ENCODE results near the gene CNNM3. TPM values are rescaled to one million over a fixed set of nuclear protein-coding genes. Genes with fewer than 3 reads are reported as not detected.
"Not testable (repeated sequence)": the region's sequence is repeated elsewhere in the genome, so short reads cannot be mapped to it uniquely, and the experiment has no call there.

Gene CNNM3
- total and polyA plus RNA-seq, 4 donors = 7.2 to 31.4 (median 14.6) TPM

DNA sequence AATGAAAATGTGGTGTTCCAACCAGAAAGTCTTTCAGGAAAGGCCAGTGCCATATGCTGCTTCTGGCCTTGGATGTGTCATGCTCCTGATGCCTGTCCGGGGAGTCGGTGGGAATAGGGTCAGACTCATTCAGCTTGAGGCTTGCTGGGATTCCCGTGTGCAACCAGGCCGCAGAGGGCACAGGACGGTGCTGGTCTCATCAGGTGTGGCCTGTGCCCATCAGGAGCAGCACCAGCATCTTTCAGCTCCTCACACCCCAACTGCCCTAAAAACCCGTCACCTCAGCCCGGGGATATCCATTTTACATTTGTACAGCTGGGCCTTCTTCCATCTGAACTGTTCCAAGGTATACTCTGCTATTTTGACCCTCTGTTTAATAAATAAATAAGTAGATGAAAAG, 13.3 kb upstream of the CNNM3 start:
- peaks cover 0 to 8% (median 3%) of the 10 kb centered on the region in 5 donors for H3K4me1 ChIP-seq (ENCODE audit: control insufficient read depth in 5 of 5, insufficient read depth in 5 of 5, low read length in 5 of 5)
- ATAC-seq (ENCODE audit: insufficient read depth, low FRiP score) (no peak), DNase-seq (no peak)
- TF ChIP-seq, protein P1, sequence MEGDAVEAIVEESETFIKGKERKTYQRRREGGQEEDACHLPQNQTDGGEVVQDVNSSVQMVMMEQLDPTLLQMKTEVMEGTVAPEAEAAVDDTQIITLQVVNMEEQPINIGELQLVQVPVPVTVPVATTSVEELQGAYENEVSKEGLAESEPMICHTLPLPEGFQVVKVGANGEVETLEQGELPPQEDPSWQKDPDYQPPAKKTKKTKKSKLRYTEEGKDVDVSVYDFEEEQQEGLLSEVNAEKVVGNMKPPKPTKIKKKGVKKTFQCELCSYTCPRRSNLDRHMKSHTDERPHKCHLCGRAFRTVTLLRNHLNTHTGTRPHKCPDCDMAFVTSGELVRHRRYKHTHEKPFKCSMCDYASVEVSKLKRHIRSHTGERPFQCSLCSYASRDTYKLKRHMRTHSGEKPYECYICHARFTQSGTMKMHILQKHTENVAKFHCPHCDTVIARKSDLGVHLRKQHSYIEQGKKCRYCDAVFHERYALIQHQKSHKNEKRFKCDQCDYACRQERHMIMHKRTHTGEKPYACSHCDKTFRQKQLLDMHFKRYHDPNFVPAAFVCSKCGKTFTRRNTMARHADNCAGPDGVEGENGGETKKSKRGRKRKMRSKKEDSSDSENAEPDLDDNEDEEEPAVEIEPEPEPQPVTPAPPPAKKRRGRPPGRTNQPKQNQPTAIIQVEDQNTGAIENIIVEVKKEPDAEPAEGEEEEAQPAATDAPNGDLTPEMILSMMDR (IDR thresholded peaks at IDR 0.05; ENCODE audit: control extremely low read depth, extremely low read depth) = no peak
- H3K9me3 ChIP-seq (ENCODE audit: control insufficient read depth in 4 of 4, insufficient read depth in 3 of 4, low read length in 3 of 4) = no peaks in the 10 kb centered on the region
- WGBS, 2 donors = 95 to 97% methylated on average over 7 of the region's 7 CpGs
- H3K27ac ChIP-seq (ENCODE audit: low read depth in 1 of 2, low read length in 1 of 2) = no peak overlapping the region
- peaks cover 0 to 19% (median 9%) of the 10 kb centered on the region in 4 donors for H3K36me3 ChIP-seq (ENCODE audit: control insufficient read depth in 4 of 4, insufficient read depth in 4 of 4, low read length in 4 of 4)
- no peak overlapping the region for H3K4me3 ChIP-seq
- H3K9ac ChIP-seq (ENCODE audit: insufficient read depth in 1 of 2, low read length in 2 of 2) = no peak overlapping the region
- H3K27me3 ChIP-seq (ENCODE audit: control insufficient read depth in 3 of 3, insufficient read depth in 3 of 3, low read length in 2 of 3) = no peaks in the 10 kb centered on the region

DNA sequence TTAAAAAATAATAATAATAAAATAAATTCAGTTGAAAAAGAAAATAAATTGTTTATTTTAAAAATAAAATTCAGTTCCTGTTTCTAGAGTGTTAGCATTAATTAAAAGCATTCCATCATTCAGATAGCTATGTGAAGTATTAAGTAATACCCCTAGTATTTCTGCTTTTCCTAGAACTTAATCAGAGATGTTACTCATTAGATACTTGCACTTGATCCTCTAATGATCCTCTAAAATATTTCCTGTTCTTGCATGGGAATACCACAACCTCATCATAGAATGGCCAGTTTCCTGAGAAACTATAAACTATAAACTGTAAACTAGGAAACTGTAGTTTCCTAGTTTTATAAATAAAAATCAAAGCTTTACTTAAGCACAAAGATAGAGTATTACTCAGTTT, 11.1 kb upstream of the CNNM3 start:
- peaks cover 0 to 17% (median 11%) of the 10 kb centered on the region in 4 donors for H3K36me3 ChIP-seq (ENCODE audit: control insufficient read depth in 4 of 4, insufficient read depth in 4 of 4, low read length in 4 of 4)
- H3K4me3 ChIP-seq = no peak overlapping the region
- H3K9ac ChIP-seq (ENCODE audit: insufficient read depth in 1 of 2, low read length in 2 of 2) = no peak overlapping the region
- H3K27me3 ChIP-seq (ENCODE audit: control insufficient read depth in 3 of 3, insufficient read depth in 3 of 3, low read length in 2 of 3) = no peaks in the 10 kb centered on the region
- no peak overlapping the region for H3K27ac ChIP-seq (ENCODE audit: low read depth in 1 of 2, low read length in 1 of 2)
- ATAC-seq (ENCODE audit: insufficient read depth, low FRiP score) (no peak), DNase-seq (no peak)
- peaks cover 0 to 8% (median 3%) of the 10 kb centered on the region in 5 donors for H3K4me1 ChIP-seq (ENCODE audit: control insufficient read depth in 5 of 5, insufficient read depth in 5 of 5, low read length in 5 of 5)
- TF ChIP-seq, protein P1 (IDR thresholded peaks at IDR 0.05; ENCODE audit: control extremely low read depth, extremely low read depth) = no peak
- H3K9me3 ChIP-seq (ENCODE audit: control insufficient read depth in 4 of 4, insufficient read depth in 3 of 4, low read length in 3 of 4) = no peaks in the 10 kb centered on the region

DNA sequence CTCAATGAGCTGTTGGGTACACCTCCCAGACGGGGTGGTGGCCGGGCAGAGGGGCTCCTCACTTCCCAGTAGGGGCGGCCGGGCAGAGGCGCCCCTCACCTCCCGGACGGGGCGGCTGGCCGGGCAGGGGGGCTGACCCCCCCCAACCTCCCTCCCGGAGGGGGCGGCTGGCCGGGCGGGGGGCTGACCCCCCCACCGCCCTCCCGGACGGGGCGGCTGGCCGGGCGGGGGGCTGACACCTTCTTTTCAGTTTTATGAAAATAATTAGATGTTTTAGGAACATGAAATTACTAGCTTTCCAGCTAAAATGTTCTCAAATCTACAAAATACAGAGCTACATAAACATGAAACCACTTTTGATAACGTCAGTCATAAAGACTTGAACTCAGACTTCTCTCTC, 10.1 kb upstream of the CNNM3 start:
- H3K9ac ChIP-seq (ENCODE audit: insufficient read depth in 1 of 2, low read length in 2 of 2); H3K9me3 ChIP-seq (ENCODE audit: control insufficient read depth in 4 of 4, insufficient read depth in 3 of 4, low read length in 3 of 4); H3K27me3 ChIP-seq (ENCODE audit: control insufficient read depth in 3 of 3, insufficient read depth in 3 of 3, low read length in 2 of 3); H3K4me3 ChIP-seq; DNase-seq; H3K4me1 ChIP-seq (ENCODE audit: control insufficient read depth in 5 of 5, insufficient read depth in 5 of 5, low read length in 5 of 5); ATAC-seq (ENCODE audit: insufficient read depth, low FRiP score); H3K27ac ChIP-seq (ENCODE audit: low read depth in 1 of 2, low read length in 1 of 2): not testable (repeated sequence)
- whole genome bisulfite sequencing, 2 donors = 84 to 94% methylated on average over 15 to 17 of the region's 20 CpGs
- H3K36me3 ChIP-seq (ENCODE audit: control insufficient read depth in 4 of 4, insufficient read depth in 4 of 4, low read length in 4 of 4) = peaks cover 0 to 17% (median 14%) of the 10 kb centered on the region in 4 donors

DNA sequence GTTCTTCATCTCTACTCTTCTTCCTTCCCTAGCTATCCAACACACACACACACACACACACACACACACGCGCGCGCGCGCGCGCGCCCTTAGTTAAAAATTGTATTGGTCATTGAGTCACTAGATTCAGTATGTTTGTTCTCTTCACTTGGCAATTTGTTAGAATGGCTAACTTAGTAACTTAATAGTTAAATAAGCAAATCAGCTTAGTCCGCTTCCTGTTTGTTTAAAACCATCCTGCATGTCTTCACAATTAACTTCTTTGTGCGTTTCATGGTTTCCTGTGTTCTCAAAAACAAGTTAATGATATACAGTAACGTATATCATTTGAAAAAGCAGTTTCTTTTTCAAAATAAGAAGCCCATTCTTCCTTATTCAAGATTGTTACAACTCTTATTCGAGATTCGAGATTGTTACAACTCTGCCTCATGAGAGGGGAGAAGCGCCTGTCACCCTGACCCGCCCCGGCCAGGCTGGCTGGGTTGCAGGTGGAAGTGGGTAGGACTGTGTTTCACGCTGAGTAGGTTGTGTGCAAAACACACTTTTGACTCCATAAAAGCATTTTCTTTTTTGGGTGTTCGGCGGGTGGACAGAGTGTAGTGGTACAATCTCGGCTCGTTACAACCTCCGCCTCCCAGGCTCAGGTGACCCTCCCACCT, 9.5 kb upstream of the CNNM3 start:
- Histone ChIP-seq H3K27ac (ENCODE audit: low read depth in 1 of 2, low read length in 1 of 2) (peak overlapping the region in 1 of 2 donors; percentile 33), H3K36me3 (ENCODE audit: control insufficient read depth in 4 of 4, insufficient read depth in 4 of 4, low read length in 4 of 4) (peaks cover 0 to 16% (median 14%) of the 10 kb centered on the region in 4 donors), H3K4me1 (ENCODE audit: control insufficient read depth in 5 of 5, insufficient read depth in 5 of 5, low read length in 5 of 5) (peaks cover 0 to 9% (median 3%) of the 10 kb centered on the region in 5 donors), H3K4me3 (no peak overlapping the region), H3K9ac (ENCODE audit: insufficient read depth in 1 of 2, low read length in 2 of 2) (no peak overlapping the region), H3K9me3 (ENCODE audit: control insufficient read depth in 4 of 4, insufficient read depth in 3 of 4, low read length in 3 of 4) (no peaks in the 10 kb centered on the region), H3K27me3 (ENCODE audit: control insufficient read depth in 3 of 3, insufficient read depth in 3 of 3, low read length in 2 of 3) (no peaks in the 10 kb centered on the region)
- whole genome bisulfite sequencing, 2 donors = 75 to 80% methylated on average over 23 of the region's 23 CpGs
- ATAC-seq (ENCODE audit: insufficient read depth, low FRiP score) = no peak
- peak in 1 of 3 donors; percentile 36 for DNase-seq
- TF ChIP-seq, protein P1 (IDR thresholded peaks at IDR 0.05; ENCODE audit: control extremely low read depth, extremely low read depth) = no peak

Data from lung (tissue), 12 donors.